Heart left ventricle (tissue), 13 donors: ENCODE measurements around the gene LGALS7.

Source experiments
- CTCF ChIP-seq, 12 donors: fragments of 200-600 bp; sonication (generic) in 4 of 12; IDR thresholded peaks; one replicate each; pipeline versions ENCODE4 v1.5.0 to v1.8.0; 2018 to 2022; ENCODE audit warnings: antibody characterized with exemption in 12 of 12, mild to moderate bottlenecking in 5 of 12
- POLR2A ChIP-seq, 2 donors: fragments of 450-650 bp; IDR thresholded peaks; one replicate each; pipeline ENCODE4 v1.6.1; 2017; ENCODE audit warnings: antibody characterized with exemption in 2 of 2, mild to moderate bottlenecking in 2 of 2, moderate library complexity in 2 of 2
- donor health status: ischemic (EF 13 %, LVEDD 7.1; RV severe dilation, severe dysfunction).
- donor health status: DM: no; HTN: yes; CAD: no.
- donor health status: DM: no; HTN: no; CAD: no.
- donor health status: ischemic (EF 25% LVEDD 6.9; RV normal size, moderate dysfunction).
- donor health status: ischemic (EF 25% LVEDD 5.7; RV mildly dilated, moderate dysfunction).
- donor health status: ischemic (EF 35%, LVEDD 5.7; RV mildly dilated, moderate dysfunction).
- donor health status: nonischemic (EF 11% LVEDD 7.7; RV severe dilation, severe dysfunction).
- donor health status: DM: yes; HTN: yes; CAD: no.
- donor health status: PGD.
- donor health status: ischemic (EF 29% LVEDD 5.4; RV normal size, mild dysfunction).
- donor health status: nonischemic (EF 23%, LVEDD 6.1; RV moderate dilation, normal function).

- TF ChIP-seq POLR2A (IDR thresholded peaks at IDR 0.05) (no peak), CTCF (IDR thresholded peaks at IDR 0.05) (no peak)
Measured at GRCh38 chr19:38736036-38736412, 37.3 kb downstream of the LGALS7 start.
